HUDEP-2 (cell line): ENCODE measurements around the gene NDUFC2.
"Not testable (repeated sequence)": the region's sequence is repeated elsewhere in the genome, so short reads cannot be mapped to it uniquely, and the experiment has no call there.

Experiments
- DNase-seq, 76 experiments: peaks; one replicate each; lab custom pipeline; 2025; ENCODE audit not compliant: unreplicated experiment in 76 of 76; lab: John Stamatoyannopoulos, UW

Gene NDUFC2

GRCh38 chr11:78036313-78036712 is 43.3 kb downstream of the NDUFC2 start:
- no peak for DNase-seq

GRCh38 chr11:78034623-78035022 is 45.0 kb downstream of the NDUFC2 start:
- DNase-seq: no peak

- no peak for DNase-seq
These were observed 46.6 kb downstream of the NDUFC2 start for GRCh38 chr11:78033040-78033439.

- no peak for DNase-seq
These were observed 47.6 kb downstream of the NDUFC2 start for GRCh38 chr11:78032090-78032489.

GRCh38 chr11:78031629-78032028 is 48.0 kb downstream of the NDUFC2 start:
- no peak for DNase-seq

- DNase-seq: peak in 64 of 76 experiments; percentile 6 to 66 (median 39)
These were observed 49.0 kb downstream of the NDUFC2 start for GRCh38 chr11:78030429-78031325.

GRCh38 chr11:78028423-78028822 is 51.2 kb downstream of the NDUFC2 start:
- not testable (repeated sequence) for DNase-seq

- DNase-seq: no peak
These were observed 51.9 kb downstream of the NDUFC2 start for GRCh38 chr11:78027759-78028158.

- no peak for DNase-seq
These were observed 54.3 kb downstream of the NDUFC2 start for GRCh38 chr11:78025378-78025777.

- DNase-seq: no peak
These were observed 56.2 kb downstream of the NDUFC2 start for GRCh38 chr11:78023426-78023825.

GRCh38 chr11:78022397-78023396 is 57.0 kb downstream of the NDUFC2 start, which contains the start of gene KCTD14:
Gene KCTD14 (minus strand): TSS chr11:78023276. CDS start chr11:78023249, 27 bp downstream.
- peak in 3 of 76 experiments; percentile 8 to 28 (median 10) for DNase-seq

GRCh38 chr11:78021611-78022010 is 58.1 kb downstream of the NDUFC2 start:
- no peak for DNase-seq

- no peak for DNase-seq
These were observed 59.4 kb downstream of the NDUFC2 start for GRCh38 chr11:78020246-78020645.

GRCh38 chr11:78019808-78020207 is 59.9 kb downstream of the NDUFC2 start:
- DNase-seq: no peak
